H9 (cell line): Measurements from ENCODE around the gene ADCY1. TPM values are rescaled to one million over a fixed set of nuclear protein-coding genes. Genes with fewer than 3 reads are reported as not detected.

Experiments used
- DNase-seq: peaks from one replicate; pipeline ENCODE4 v3.0.0-alpha.2; 2017
- H2AFZ ChIP-seq: one replicate; pipeline ENCODE4 v1.6.1; 2013; ENCODE audit warnings: mild to moderate bottlenecking, low read length, control low read depth, moderate library complexity
- H2AK5ac ChIP-seq: 2 replicates; pipeline ENCODE4 v1.6.1; 2013; ENCODE audit warnings: low read length, control low read depth, mixed read lengths; ENCODE audit not compliant: insufficient read length
- H2BK120ac ChIP-seq: one replicate; pipeline ENCODE4 v1.6.1; 2013; ENCODE audit warnings: low read depth, mild to moderate bottlenecking, low read length, control low read depth, inconsistent platforms; ENCODE audit not compliant: poor library complexity, severe bottlenecking
- H2BK12ac ChIP-seq: 2 replicates; pipeline ENCODE4 v1.6.1; 2013; ENCODE audit warnings: low read length, control low read depth, mixed read lengths, low read depth; ENCODE audit not compliant: insufficient read length
- H2BK15ac ChIP-seq: 2 replicates; pipeline ENCODE4 v1.6.1; 2013; ENCODE audit warnings: low read depth, low read length, control low read depth
- H2BK20ac ChIP-seq: one replicate; pipeline ENCODE4 v1.6.1; 2013; ENCODE audit warnings: low read depth, mild to moderate bottlenecking, low read length, control low read depth, inconsistent platforms; ENCODE audit not compliant: poor library complexity, severe bottlenecking
- H2BK5ac ChIP-seq: 2 replicates; pipeline ENCODE4 v1.6.1; 2013; ENCODE audit warnings: low read length, control low read depth, mixed read lengths; ENCODE audit not compliant: insufficient read length
- H3K14ac ChIP-seq: 2 replicates; pipeline ENCODE4 v1.6.1; 2013; ENCODE audit warnings: low read length, control low read depth; ENCODE audit not compliant: insufficient read depth
- H3K18ac ChIP-seq: 2 replicates; pipeline ENCODE4 v1.6.1; 2013; ENCODE audit warnings: low read depth, mild to moderate bottlenecking, mixed read lengths, low read length, control low read depth; ENCODE audit not compliant: insufficient read length
- H3K23ac ChIP-seq: 2 replicates; pipeline ENCODE4 v1.6.1; 2013; ENCODE audit warnings: low read length, control low read depth, mixed read lengths, low read depth; ENCODE audit not compliant: insufficient read length
- H3K23me2 ChIP-seq: 2 replicates; pipeline ENCODE4 v1.6.1; 2013; ENCODE audit warnings: low read depth, mild to moderate bottlenecking, mixed read lengths, low read length, control low read depth; ENCODE audit not compliant: insufficient read length, poor library complexity, severe bottlenecking
- H3K27ac ChIP-seq: 2 replicates; pipeline ENCODE4 v1.5.1; 2013; ENCODE audit warnings: low read length, control low read depth, mixed read lengths, low read depth; ENCODE audit not compliant: insufficient read length
- H3K27me3 ChIP-seq: 2 replicates; pipeline ENCODE4 v1.6.1; 2013; ENCODE audit warnings: low read length, control low read depth, inconsistent platforms; ENCODE audit not compliant: insufficient read depth
- H3K4ac ChIP-seq: 2 replicates; pipeline ENCODE4 v1.6.1; 2013; ENCODE audit warnings: low read depth, mild to moderate bottlenecking, control low read depth, inconsistent platforms, low read length, moderate library complexity
- H3K4me1 ChIP-seq: 2 replicates; pipeline ENCODE4 v1.6.1; 2013; ENCODE audit warnings: low read length, control low read depth, inconsistent platforms; ENCODE audit not compliant: insufficient read depth
- H3K4me2 ChIP-seq: 2 replicates; pipeline ENCODE4 v1.6.1; 2013; ENCODE audit warnings: low read length, control low read depth, mixed read lengths; ENCODE audit not compliant: insufficient read length, insufficient read depth
- H3K56ac ChIP-seq: 2 replicates; pipeline ENCODE4 v1.6.1; 2013; ENCODE audit warnings: low read depth, mild to moderate bottlenecking, mixed read lengths, low read length, control low read depth; ENCODE audit not compliant: insufficient read length
- H3K79me1 ChIP-seq: 2 replicates; pipeline ENCODE4 v1.6.1; 2013; ENCODE audit warnings: low read depth, mild to moderate bottlenecking, moderate library complexity, low read length, control low read depth, inconsistent platforms; ENCODE audit not compliant: insufficient read depth, poor library complexity, severe bottlenecking
- H3K79me2 ChIP-seq: 2 replicates; pipeline ENCODE4 v1.6.1; 2013; ENCODE audit warnings: low read length, control low read depth, inconsistent platforms; ENCODE audit not compliant: insufficient read depth
- H3K9ac ChIP-seq: 2 replicates; pipeline ENCODE4 v1.6.1; 2013; ENCODE audit warnings: low read length, control low read depth, mixed read lengths; ENCODE audit not compliant: insufficient read length; ENCODE audit errors: extremely low read depth
- H3K9me3 ChIP-seq: one replicate; pipeline ENCODE4 v1.6.1; 2013; ENCODE audit warnings: low read depth, low read length, inconsistent platforms; ENCODE audit not compliant: control insufficient read depth
- H3T11ph ChIP-seq: one replicate; pipeline ENCODE4 v1.6.1; 2013; ENCODE audit warnings: mild to moderate bottlenecking, low read length, control low read depth, inconsistent platforms
- H4K20me1 ChIP-seq: one replicate; pipeline ENCODE4 v1.6.1; 2013; ENCODE audit not compliant: control insufficient read depth, insufficient read length, insufficient read depth
- H4K5ac ChIP-seq: 2 replicates; pipeline ENCODE4 v1.6.1; 2013; ENCODE audit warnings: low read depth, mild to moderate bottlenecking, mixed read lengths, low read length, control low read depth; ENCODE audit not compliant: insufficient read length
- H4K8ac ChIP-seq: replicated peaks from 2 replicates; pipeline ENCODE4 v1.6.1; 2013; ENCODE audit warnings: low read length, control low read depth, mixed read lengths, low read depth; ENCODE audit not compliant: insufficient read length
- H4K91ac ChIP-seq: 2 replicates; pipeline ENCODE4 v1.6.1; 2013; ENCODE audit warnings: low read depth, mild to moderate bottlenecking, moderate library complexity, mixed read lengths, low read length, control low read depth; ENCODE audit not compliant: insufficient read length
- H3K27ac Mint-ChIP-seq, 3 experiments: 2 replicates in 2 of 3; 3 replicates in 1 of 3; pipeline ENCODE4 v1.8.0; 2020 to 2021; ENCODE audit warnings: mixed read lengths in 3 of 3, mild to moderate bottlenecking in 1 of 3, moderate library complexity in 1 of 3
- H3K27me3 Mint-ChIP-seq: 2 replicates; pipeline ENCODE4 v1.8.0; 2021; ENCODE audit warnings: low read depth, mild to moderate bottlenecking, moderate library complexity, mixed read lengths
- H3K36me3 Mint-ChIP-seq, 3 experiments: 2 replicates in 2 of 3; 3 replicates in 1 of 3; pipeline ENCODE4 v1.8.0; 2020 to 2021; ENCODE audit warnings: low read depth in 3 of 3, mixed read lengths in 3 of 3; ENCODE audit not compliant: insufficient read depth in 1 of 3
- H3K4me1 Mint-ChIP-seq, 2 experiments: 2 replicates each; pipeline ENCODE4 v1.8.0; 2020; ENCODE audit warnings: mixed read lengths in 2 of 2
- H3K4me3 Mint-ChIP-seq, 2 experiments: 2 replicates in 1 of 2; 3 replicates in 1 of 2; pipeline ENCODE4 v1.8.0; 2020 to 2021; ENCODE audit warnings: mild to moderate bottlenecking in 2 of 2, mixed read lengths in 2 of 2, moderate library complexity in 1 of 2
- H3K9me3 Mint-ChIP-seq, 2 experiments: 2 replicates in 1 of 2; 3 replicates in 1 of 2; pipeline ENCODE4 v1.8.0; 2020; ENCODE audit warnings: mild to moderate bottlenecking in 2 of 2, mixed read lengths in 2 of 2, moderate library complexity in 1 of 2
- WGBS: extraction: QIAGEN DNeasy Blood & Tissue Kit; methylation state at CpG from one replicate; pipeline ENCODE4 v1.1.7; 2013; ENCODE audit warnings: missing lambda C conversion rate, low lambda C conversion rate, mixed read lengths; ENCODE audit not compliant: insufficient read length; ENCODE audit errors: extremely low coverage; 5-methylcytosine and 5-hydroxymethylcytosine counted together
- total RNA-seq: library from RNA; stranded (reverse); gene quantifications from 2 replicates; pipeline ENCODE4 v1.2.1, GENCODE V29; 2021
- TF ChIP-seq, protein P1 (sequence below): fragments of 200-600 bp; sonication (generic); conservative IDR thresholded peaks from 3 replicates; pipeline ENCODE4 v1.8.0; 2021; ENCODE audit warnings: antibody characterized with exemption, mild to moderate bottlenecking

The ADCY1 gene
- total RNA-seq, 1 experiment from 2014 or later = 21.6 TPM

GRCh38 chr7:45524445-45524844, 49.7 kb upstream of the ADCY1 start:
- no peaks in the 10 kb centered on the region for H3K27me3 Mint-ChIP-seq
- Histone ChIP-seq H2BK15ac (no peak overlapping the region), H4K8ac (no peak overlapping the region), H3K4ac (no peak overlapping the region), H3K14ac (no peak overlapping the region), H3K23ac (no peak overlapping the region), H3K9me3 (no peaks in the 10 kb centered on the region), H3K27me3 (no peaks in the 10 kb centered on the region), H3K56ac (no peak overlapping the region), H3K9ac (no peak overlapping the region), H2BK120ac (no peak overlapping the region), H2BK5ac (no peak overlapping the region), H4K20me1 (no peaks in the 10 kb centered on the region), H3K4me2 (no peak overlapping the region), H3K27ac (no peak overlapping the region), H4K91ac (no peak overlapping the region), H3K79me2 (no peaks in the 10 kb centered on the region), H3K79me1 (no peaks in the 10 kb centered on the region), H2AK5ac (no peak overlapping the region), H3K4me1 (no peaks in the 10 kb centered on the region), H2BK12ac (no peak overlapping the region), H3T11ph (no peak overlapping the region), H3K18ac (no peak overlapping the region), H4K5ac (no peak overlapping the region), H3K23me2 (no peaks in the 10 kb centered on the region), H2AFZ (no peak overlapping the region), H2BK20ac (no peak overlapping the region)
- TF ChIP-seq, protein P1, sequence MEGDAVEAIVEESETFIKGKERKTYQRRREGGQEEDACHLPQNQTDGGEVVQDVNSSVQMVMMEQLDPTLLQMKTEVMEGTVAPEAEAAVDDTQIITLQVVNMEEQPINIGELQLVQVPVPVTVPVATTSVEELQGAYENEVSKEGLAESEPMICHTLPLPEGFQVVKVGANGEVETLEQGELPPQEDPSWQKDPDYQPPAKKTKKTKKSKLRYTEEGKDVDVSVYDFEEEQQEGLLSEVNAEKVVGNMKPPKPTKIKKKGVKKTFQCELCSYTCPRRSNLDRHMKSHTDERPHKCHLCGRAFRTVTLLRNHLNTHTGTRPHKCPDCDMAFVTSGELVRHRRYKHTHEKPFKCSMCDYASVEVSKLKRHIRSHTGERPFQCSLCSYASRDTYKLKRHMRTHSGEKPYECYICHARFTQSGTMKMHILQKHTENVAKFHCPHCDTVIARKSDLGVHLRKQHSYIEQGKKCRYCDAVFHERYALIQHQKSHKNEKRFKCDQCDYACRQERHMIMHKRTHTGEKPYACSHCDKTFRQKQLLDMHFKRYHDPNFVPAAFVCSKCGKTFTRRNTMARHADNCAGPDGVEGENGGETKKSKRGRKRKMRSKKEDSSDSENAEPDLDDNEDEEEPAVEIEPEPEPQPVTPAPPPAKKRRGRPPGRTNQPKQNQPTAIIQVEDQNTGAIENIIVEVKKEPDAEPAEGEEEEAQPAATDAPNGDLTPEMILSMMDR = no peak
- WGBS = no CpG with 5 or more reads among the region's 5 CpGs
- H3K9me3 Mint-ChIP-seq = peaks cover 2 to 14% of the 10 kb centered on the region in 2 experiments
- H3K4me3 Mint-ChIP-seq = no peak overlapping the region
- DNase-seq = no peak
- peaks cover 0 to 5% of the 10 kb centered on the region in 2 experiments; a peak in 3 of 4 replicates for H3K4me1 Mint-ChIP-seq
- H3K36me3 Mint-ChIP-seq = peaks cover 0 to 3% (median 1%) of the 10 kb centered on the region in 3 experiments; a peak in 2 of 7 replicates
- H3K27ac Mint-ChIP-seq = no peak overlapping the region
